H1 (cell line): ENCODE results near the gene GPR176. TPM values are rescaled to one million over a fixed set of nuclear protein-coding genes. Genes with fewer than 3 reads are reported as not detected.

Source experiments
- CREB1 ChIP-seq: IDR thresholded peaks from 2 replicates; pipeline ENCODE4 v1.6.1; 2012; ENCODE audit warnings: inconsistent platforms
- FOSL1 ChIP-seq: IDR thresholded peaks from 2 replicates; pipeline ENCODE4 v1.6.1; 2011; ENCODE audit warnings: mild to moderate bottlenecking, low read depth, low read length, moderate library complexity; ENCODE audit not compliant: insufficient read depth
- JUND ChIP-seq: IDR thresholded peaks from 2 replicates; pipeline ENCODE4 v1.6.1; 2011; ENCODE audit warnings: mild to moderate bottlenecking, improper control_type of control experiment, low read length
- KDM1A ChIP-seq: fragments of 200-600, 300-600 bp; sonication (generic); IDR thresholded peaks from 2 replicates; pipeline ENCODE4 v1.7.1; 2016; ENCODE audit warnings: mild to moderate bottlenecking, low read length, borderline replicate concordance
- KDM4A ChIP-seq: IDR thresholded peaks from one replicate; pipeline ENCODE4 v1.7.1; 2012; ENCODE audit warnings: low read depth, mild to moderate bottlenecking, moderate library complexity, low read length, inconsistent platforms; ENCODE audit not compliant: severe bottlenecking
- KDM5A ChIP-seq: fragments of 200-600 bp; IDR thresholded peaks from 2 replicates; pipeline ENCODE4 v1.7.1; 2012; ENCODE audit warnings: mild to moderate bottlenecking, low read length, inconsistent platforms, mixed read lengths
- RFX5 ChIP-seq: IDR thresholded peaks from 2 replicates; pipeline ENCODE4 v1.6.1; 2011; ENCODE audit warnings: low read depth, low read length, improper control_type of control experiment, borderline replicate concordance
- SIN3A ChIP-seq, 2 experiments: IDR thresholded peaks in 1 of 2; conservative IDR thresholded peaks in 1 of 2; 2 replicates each; pipeline ENCODE4 v1.6.1; 2011 to 2012; ENCODE audit warnings: low read length in 2 of 2, improper control_type of control experiment in 1 of 2, low read depth in 1 of 2, mild to moderate bottlenecking in 1 of 2
- TAF7 ChIP-seq: optimal IDR thresholded peaks from 2 replicates; pipeline ENCODE3; 2011; ENCODE audit warnings: low read depth, mild to moderate bottlenecking, inconsistent platforms, low read length, moderate library complexity, borderline replicate concordance
- polyA plus RNA-seq, 7 experiments: library from polyadenylated mRNA; depleted of rRNA in 3 of 7; stranded (reverse) in 5 of 7; unstranded in 2 of 7; fragments of >200 nt in 5 of 7; fragments of 200-250 nt in 2 of 7; gene quantifications; 1 replicate in 5 of 7; 2 replicates in 1 of 7; 4 replicates in 1 of 7; pipeline versions ENCODE4 v1.2.1 to v1.2.3, GENCODE V29; 2011 to 2013; ENCODE audit warnings: missing spikeins in 2 of 7, mixed read lengths in 2 of 7
- total RNA-seq: library from RNA; stranded (reverse); fragmentation: NEBNext Ultra II Directional; extraction: Animal tissue kit (Norgen Biotek cat#: 25700); gene quantifications from 2 replicates; pipeline ENCODE4 v1.2.1, GENCODE V29; 2021

The GPR176 gene
- total and polyA plus RNA-seq, 2 of the 8 experiments (the other 6 are each of a cell fraction or from before 2014, with no cell fraction given), result 190 to 281 TPM

- TF ChIP-seq KDM5A (no peak), JUND (no peak), SIN3A (conservative IDR thresholded peaks at IDR 0.05 in 1 of 2, IDR thresholded peaks at IDR 0.05 in 1 of 2; ENCODE audit: low read depth in 1 of 2, low read length in 2 of 2) (no peak), CREB1 (no peak), KDM4A (no peak), FOSL1 (no peak), TAF7 (no peak), RFX5 (no peak), KDM1A (no peak)
Observed at GRCh38 chr15:39761006-39761405, 159.1 kb downstream of the GPR176 start (continued).
